ENCODE results near the gene PRR36. TPM values are rescaled to one million over a fixed set of nuclear protein-coding genes. Genes with fewer than 3 reads are reported as not detected.
"Not testable (repeated sequence)": the region's sequence is repeated elsewhere in the genome, so short reads cannot be mapped to it uniquely, and the experiment has no call there.

The PRR36 gene
- total RNA-seq, 1 experiment from 2014 or later: 12.9 TPM

DNA sequence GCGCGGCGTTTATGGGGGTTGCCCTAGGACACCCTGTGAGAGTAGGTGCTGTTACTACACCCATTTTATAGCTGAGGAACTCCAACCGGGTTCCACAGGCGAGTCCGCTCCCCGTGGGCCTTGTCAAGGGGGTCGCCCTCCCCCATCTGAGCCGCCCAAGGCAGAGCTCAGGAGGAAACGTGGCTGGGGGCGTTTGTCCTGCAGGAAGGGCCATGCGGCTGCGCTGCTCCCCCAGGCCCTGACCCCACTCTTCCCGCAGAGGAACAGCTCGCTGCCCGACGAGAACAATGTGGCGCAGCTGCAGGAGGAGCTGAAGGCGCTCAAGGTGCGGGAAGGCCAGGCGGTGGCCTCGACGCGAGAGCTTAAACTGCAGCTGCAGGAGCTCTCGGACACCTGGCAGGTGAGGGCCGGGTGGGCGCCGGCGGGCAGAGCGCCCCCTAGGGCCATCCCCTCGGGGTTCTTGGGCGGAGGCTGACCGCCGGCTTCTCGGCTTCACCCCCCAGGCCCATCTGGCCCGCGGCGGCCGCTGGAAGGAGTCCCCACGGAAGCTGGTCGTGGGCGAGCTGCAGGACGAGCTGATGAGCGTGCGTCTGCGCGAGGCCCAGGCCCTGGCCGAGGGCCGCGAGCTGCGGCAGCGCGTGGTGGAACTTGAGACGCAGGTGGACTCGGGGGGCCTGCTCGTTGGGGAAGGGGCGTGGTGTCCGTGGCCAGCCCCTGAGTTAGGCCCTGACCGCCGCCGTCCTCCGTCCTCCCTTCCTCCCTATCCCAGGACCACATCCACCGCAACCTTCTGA, 12.4 kb downstream of the PRR36 start:
- peak overlapping the region; percentile 60 for H3K4me2 ChIP-seq
- no peak for DNase-seq
- H3K27me3 ChIP-seq (ENCODE audit: insufficient read depth, low read depth): no peaks in the 10 kb centered on the region
- no peaks in the 10 kb centered on the region for H3K4me1 ChIP-seq (replicated peaks; ENCODE audit: insufficient read depth)
- no peaks in the 10 kb centered on the region for H3K9me2 ChIP-seq (ENCODE audit: insufficient read depth)
- H2AFZ ChIP-seq: no peak overlapping the region
- H3F3A ChIP-seq (ENCODE audit: insufficient read depth, low read depth): peaks cover 35% of the 10 kb centered on the region
- no peaks in the 10 kb centered on the region for H4K20me1 ChIP-seq (ENCODE audit: insufficient read depth)
- H3K9me3 ChIP-seq (ENCODE audit: insufficient read depth, low read depth): no peaks in the 10 kb centered on the region
- TF ChIP-seq CTCF (conservative IDR thresholded peaks at IDR 0.05): no peak
- no peak for TF ChIP-seq EZH2 (IDR thresholded peaks at IDR 0.05; ENCODE audit: low read depth)
- ChIA-PET POLR2A (ENCODE audit: unreplicated experiment) (no interaction called here), CTCF (interaction anchor here (0.6 kb wide), 3 partner anchors 9 to 188 kb away, joined by 3 to 4 read pairs (median 4); partner anchors contain the start of gene SNAPC2)
- intact Hi-C loops (cut with micrococcal nuclease; ENCODE audit: unreplicated experiment): no loop called here
- H3K79me2 ChIP-seq (ENCODE audit: low read depth): no peaks in the 10 kb centered on the region
- no peak overlapping the region for H3K27ac ChIP-seq
- H3K36me3 ChIP-seq (ENCODE audit: low read depth): no peaks in the 10 kb centered on the region
- BruUV-seq (replicated peaks): no TSS peak
- H3K4me3 ChIP-seq: peak overlapping the region; percentile 17; the same call in 1 of the 2 replicates

DNA sequence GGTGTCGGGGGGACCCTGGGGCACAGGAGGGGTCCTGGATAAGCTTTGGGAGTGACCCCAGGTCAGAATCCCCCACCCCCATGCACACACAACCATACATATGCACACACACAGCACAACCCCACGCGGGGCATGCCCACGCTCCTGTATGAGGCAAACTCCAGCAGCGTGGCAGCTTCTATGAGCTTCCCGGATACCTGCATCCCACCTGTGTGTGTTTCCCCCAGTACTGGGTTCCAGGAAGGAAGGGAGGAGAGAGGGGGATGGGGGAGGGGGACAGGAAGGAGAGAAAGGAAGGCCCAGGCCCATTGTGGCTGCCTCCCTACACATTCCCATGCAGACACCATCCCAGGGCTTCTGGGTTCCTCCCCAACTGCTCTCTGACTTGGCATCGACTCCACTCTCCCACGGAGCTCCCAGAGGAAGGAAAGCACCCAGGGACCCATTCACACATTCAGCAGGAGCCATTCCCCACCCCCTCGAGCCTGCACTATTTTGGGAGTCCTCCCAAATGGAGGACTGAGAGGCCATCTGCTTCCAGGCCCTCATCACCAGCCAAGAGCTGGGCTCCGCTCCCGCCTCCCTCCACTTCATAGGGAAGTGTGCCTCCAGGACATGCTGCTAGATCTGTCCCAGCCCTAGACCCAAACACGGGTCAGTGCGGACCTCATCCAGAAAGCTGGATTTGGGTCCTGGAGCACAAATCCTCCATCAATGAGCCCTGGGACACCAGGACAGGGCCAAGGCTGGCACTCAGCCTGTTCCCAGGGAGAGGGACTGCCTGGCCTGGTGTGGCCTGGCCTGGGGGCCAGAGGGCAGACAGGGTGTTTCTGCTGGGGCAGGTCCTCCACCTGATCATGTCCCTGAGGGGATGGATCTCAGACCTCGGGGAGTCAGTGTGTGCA, 13.2 kb downstream of the PRR36 start:
- ChIA-PET POLR2A (ENCODE audit: unreplicated experiment) (no interaction called here), CTCF (no interaction called here)
- Histone ChIP-seq H3K4me3 (no peak overlapping the region), H3K27me3 (ENCODE audit: insufficient read depth, low read depth) (no peaks in the 10 kb centered on the region), H3K4me1 (replicated peaks; ENCODE audit: insufficient read depth) (no peaks in the 10 kb centered on the region), H2AFZ (no peak overlapping the region), H3K27ac (no peak overlapping the region), H3K9me2 (ENCODE audit: insufficient read depth) (no peaks in the 10 kb centered on the region), H3K36me3 (ENCODE audit: low read depth) (no peaks in the 10 kb centered on the region), H3K79me2 (ENCODE audit: low read depth) (no peaks in the 10 kb centered on the region), H3K4me2 (no peak overlapping the region), H3F3A (ENCODE audit: insufficient read depth, low read depth) (peaks cover 26% of the 10 kb centered on the region), H3K9me3 (ENCODE audit: insufficient read depth, low read depth) (no peaks in the 10 kb centered on the region), H4K20me1 (ENCODE audit: insufficient read depth) (no peaks in the 10 kb centered on the region)
- intact Hi-C loops (cut with micrococcal nuclease; ENCODE audit: unreplicated experiment): no loop called here
- TF ChIP-seq CTCF (conservative IDR thresholded peaks at IDR 0.05) (no peak), EZH2 (IDR thresholded peaks at IDR 0.05; ENCODE audit: low read depth) (no peak)
- DNase-seq: no peak
- no TSS peak for BruUV-seq (replicated peaks)

- H3K4me1 ChIP-seq (replicated peaks; ENCODE audit: insufficient read depth): no peaks in the 10 kb centered on the region
- TF ChIP-seq EZH2 (IDR thresholded peaks at IDR 0.05; ENCODE audit: low read depth) (no peak), CTCF (conservative IDR thresholded peaks at IDR 0.05) (no peak)
- CTCF ChIA-PET: no interaction called here
- DNase-seq: no peak
- H3K36me3 ChIP-seq (ENCODE audit: low read depth): no peaks in the 10 kb centered on the region
- no TSS peak for BruUV-seq (replicated peaks)
- H3K4me2 ChIP-seq: no peak overlapping the region
- no peaks in the 10 kb centered on the region for H3K79me2 ChIP-seq (ENCODE audit: low read depth)
- no peaks in the 10 kb centered on the region for H3K9me3 ChIP-seq (ENCODE audit: insufficient read depth, low read depth)
- no peaks in the 10 kb centered on the region for H4K20me1 ChIP-seq (ENCODE audit: insufficient read depth)
- H3F3A ChIP-seq (ENCODE audit: insufficient read depth, low read depth): peaks cover 21% of the 10 kb centered on the region
- H3K27me3 ChIP-seq (ENCODE audit: insufficient read depth, low read depth): no peaks in the 10 kb centered on the region
- intact Hi-C loops (cut with micrococcal nuclease; ENCODE audit: unreplicated experiment): loop anchor here (10.0 kb wide), 1 partner anchor 395 kb away; no protein-coding TSS in a partner anchor
- POLR2A ChIA-PET (ENCODE audit: unreplicated experiment): no interaction called here
- H3K27ac ChIP-seq: no peak overlapping the region
- H3K9me2 ChIP-seq (ENCODE audit: insufficient read depth): no peaks in the 10 kb centered on the region
- no peak overlapping the region for H3K4me3 ChIP-seq
- no peak overlapping the region for H2AFZ ChIP-seq
Measured at GRCh38 chr19:7859831-7860713, 14.1 kb downstream of the PRR36 start.

- H3F3A ChIP-seq (ENCODE audit: insufficient read depth, low read depth): peaks cover 25% of the 10 kb centered on the region; the same call in 1 of the 2 replicates
- H3K27ac ChIP-seq; H2AFZ ChIP-seq; H3K79me2 ChIP-seq (ENCODE audit: low read depth); H3K9me3 ChIP-seq (ENCODE audit: insufficient read depth, low read depth); H3K4me1 ChIP-seq (replicated peaks; ENCODE audit: insufficient read depth); BruUV-seq (replicated peaks); H3K4me3 ChIP-seq; DNase-seq; H3K9me2 ChIP-seq (ENCODE audit: insufficient read depth); CTCF ChIA-PET; H3K36me3 ChIP-seq (ENCODE audit: low read depth); H3K27me3 ChIP-seq (ENCODE audit: insufficient read depth, low read depth); POLR2A ChIA-PET (ENCODE audit: unreplicated experiment); H3K4me2 ChIP-seq; H4K20me1 ChIP-seq (ENCODE audit: insufficient read depth): not testable (repeated sequence)
- intact Hi-C loops (cut with micrococcal nuclease; ENCODE audit: unreplicated experiment): loop anchor here (10.0 kb wide), 1 partner anchor 396 kb away; no protein-coding TSS in a partner anchor
Measured at GRCh38 chr19:7859087-7859486, 15.1 kb downstream of the PRR36 start.
